ENCODE results near the gene NAP1L5.

Gene NAP1L5, protein sequence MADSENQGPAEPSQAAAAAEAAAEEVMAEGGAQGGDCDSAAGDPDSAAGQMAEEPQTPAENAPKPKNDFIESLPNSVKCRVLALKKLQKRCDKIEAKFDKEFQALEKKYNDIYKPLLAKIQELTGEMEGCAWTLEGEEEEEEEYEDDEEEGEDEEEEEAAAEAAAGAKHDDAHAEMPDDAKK

GRCh38 chr4:88697588-88698329 lies at the start of gene NAP1L5:
Gene NAP1L5, minus strand, starts transcription at chr4:88697829. Its CDS starts 75 bp downstream, at chr4:88697754.
- in situ Hi-C loops (cut with MboI; ENCODE audit: low sequenced_read_pairs) = no loop called here

DNA sequence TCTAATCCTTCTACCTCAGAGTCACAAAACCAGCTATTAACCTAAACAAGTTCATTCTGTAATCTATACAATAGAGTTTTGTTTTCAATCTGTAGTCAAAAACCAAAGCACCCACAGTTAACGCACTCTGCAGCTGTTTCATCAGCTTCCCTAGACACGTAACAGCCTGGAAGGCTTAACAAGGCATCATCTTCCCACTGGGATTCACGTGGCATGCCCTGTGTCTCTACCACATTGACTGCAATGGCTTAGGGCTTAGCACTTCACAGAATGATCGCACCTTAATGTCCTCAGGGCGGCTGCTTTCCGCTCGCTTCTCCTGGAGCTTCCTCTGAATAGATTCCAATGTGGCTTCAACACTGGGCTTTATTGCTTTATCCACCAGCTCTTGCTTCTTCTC lies 49.7 kb upstream of the NAP1L5 start:
- in situ Hi-C loops (cut with MboI; ENCODE audit: low sequenced_read_pairs) = no loop called here

- in situ Hi-C loops (cut with MboI; ENCODE audit: low sequenced_read_pairs) = no loop called here
These were observed 48.6 kb upstream of the NAP1L5 start for GRCh38 chr4:88746206-88746605.

GRCh38 chr4:88745581-88746163 lies 48.0 kb upstream of the NAP1L5 start:
- in situ Hi-C loops (cut with MboI; ENCODE audit: low sequenced_read_pairs) = no loop called here

GRCh38 chr4:88745175-88745574 lies 47.5 kb upstream of the NAP1L5 start:
- in situ Hi-C loops (cut with MboI; ENCODE audit: low sequenced_read_pairs) = no loop called here

DNA sequence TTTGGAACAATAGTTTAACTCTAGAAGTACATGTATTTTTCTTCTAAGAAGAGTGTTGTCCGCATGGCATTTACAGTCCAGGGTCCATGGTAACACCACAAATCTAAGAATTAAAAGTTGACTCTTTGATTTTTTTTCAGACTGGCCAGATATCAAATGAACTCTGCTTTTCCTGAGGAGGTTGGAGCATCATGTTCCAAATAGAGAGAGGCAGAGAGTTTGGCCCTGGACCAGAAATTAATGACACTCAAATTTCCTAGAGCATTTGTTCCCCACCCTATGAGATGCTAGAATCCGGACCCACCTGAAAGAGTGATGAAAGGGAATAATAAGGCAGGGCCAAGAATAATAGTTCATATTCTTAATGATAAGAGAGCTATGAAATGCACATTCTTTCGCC lies 47.0 kb upstream of the NAP1L5 start:
- in situ Hi-C loops (cut with MboI; ENCODE audit: low sequenced_read_pairs) = no loop called here

DNA sequence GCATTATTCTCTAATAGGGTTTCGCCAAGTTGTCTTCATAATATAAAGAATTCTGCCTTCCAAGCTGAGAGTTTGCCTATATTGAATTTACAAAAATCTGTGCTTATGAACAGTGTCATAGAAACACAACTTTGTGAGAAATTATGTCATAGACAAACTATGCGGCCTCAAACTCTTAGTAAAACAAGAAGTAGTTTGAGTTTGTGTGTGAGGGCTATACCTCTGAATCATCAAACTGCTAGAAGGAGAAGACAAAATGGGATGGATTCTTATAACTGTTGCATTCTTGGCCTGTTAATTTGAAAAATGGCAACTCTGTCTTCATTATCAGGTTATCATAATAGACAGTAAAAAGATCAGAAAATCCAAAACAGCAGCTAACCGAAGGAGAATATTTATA lies 46.1 kb upstream of the NAP1L5 start:
- in situ Hi-C loops (cut with MboI; ENCODE audit: low sequenced_read_pairs) = no loop called here

GRCh38 chr4:88742561-88742960 lies 44.9 kb upstream of the NAP1L5 start:
- in situ Hi-C loops (cut with MboI; ENCODE audit: low sequenced_read_pairs) = no loop called here

DNA sequence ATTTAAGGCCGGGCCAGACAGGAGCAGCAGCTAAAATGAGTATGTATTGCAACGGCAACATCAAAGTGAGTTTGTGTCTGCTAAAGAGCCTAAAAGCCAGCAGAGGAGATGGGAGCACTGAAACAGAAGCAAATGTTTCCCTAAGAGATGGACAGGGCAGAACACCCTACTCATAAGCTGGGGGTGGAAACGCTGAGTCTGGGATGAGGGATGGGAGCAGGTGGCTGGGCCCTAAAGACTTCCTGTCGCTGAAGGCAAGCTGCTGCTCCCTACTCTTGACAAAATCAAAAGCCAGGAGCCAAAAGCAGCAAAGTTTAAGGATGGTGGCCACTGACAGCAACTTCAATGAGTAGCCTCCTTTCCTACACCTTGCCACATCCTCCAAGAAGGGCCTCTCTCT lies 40.6 kb upstream of the NAP1L5 start:
- in situ Hi-C loops (cut with MboI; ENCODE audit: low sequenced_read_pairs) = no loop called here

GRCh38 chr4:88737307-88737941 lies 39.8 kb upstream of the NAP1L5 start:
- in situ Hi-C loops (cut with MboI; ENCODE audit: low sequenced_read_pairs) = no loop called here

- in situ Hi-C loops (cut with MboI; ENCODE audit: low sequenced_read_pairs) = no loop called here
These were observed 38.6 kb upstream of the NAP1L5 start for GRCh38 chr4:88736264-88736663.

DNA sequence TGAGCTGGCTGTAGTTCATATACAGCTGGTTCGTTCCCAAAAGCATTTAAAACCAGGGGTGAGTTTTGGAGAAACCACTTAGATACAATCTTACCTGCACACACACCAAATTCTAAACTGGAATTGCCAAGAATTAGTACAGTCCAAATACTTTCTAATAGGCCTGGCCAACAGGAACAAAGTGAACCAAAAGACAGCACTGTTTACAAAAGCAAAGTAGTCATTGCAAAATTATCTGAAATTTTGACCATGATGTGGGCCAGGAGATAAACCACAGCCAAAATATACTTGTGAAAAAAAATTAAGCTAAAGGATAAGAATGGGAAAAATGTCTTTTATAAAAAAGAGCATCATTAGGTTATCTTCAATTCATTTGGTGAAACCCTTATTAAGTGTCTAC lies 37.9 kb upstream of the NAP1L5 start:
- in situ Hi-C loops (cut with MboI; ENCODE audit: low sequenced_read_pairs) = no loop called here

DNA sequence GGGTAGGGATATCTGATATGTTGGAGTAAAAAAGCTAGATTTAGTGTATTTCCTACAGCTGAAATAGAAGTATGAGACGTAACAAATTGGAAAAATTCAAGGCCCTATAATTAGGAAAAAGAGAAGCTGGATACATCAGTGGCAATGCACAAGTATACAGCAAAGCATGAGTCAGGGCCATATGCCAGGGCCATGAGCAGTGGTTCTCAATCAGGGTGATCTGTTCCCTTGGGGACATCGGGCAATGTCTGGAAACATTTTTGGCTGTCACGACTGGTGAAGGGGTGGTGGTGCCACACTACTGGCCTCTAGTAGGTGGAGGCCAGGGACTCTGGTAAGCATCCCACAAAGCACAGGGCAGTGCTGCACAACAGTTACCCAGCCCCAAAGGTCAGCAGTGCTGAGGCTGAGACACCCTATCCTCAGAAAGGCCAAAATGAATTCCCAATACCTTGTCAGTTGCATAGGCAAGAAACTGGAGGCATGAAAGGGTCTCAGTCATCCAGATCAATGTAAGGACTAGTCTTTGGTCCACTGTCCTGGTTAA lies 36.8 kb upstream of the NAP1L5 start:
- in situ Hi-C loops (cut with MboI; ENCODE audit: low sequenced_read_pairs) = no loop called here

- in situ Hi-C loops (cut with MboI; ENCODE audit: low sequenced_read_pairs) = no loop called here
These were observed 35.2 kb upstream of the NAP1L5 start for GRCh38 chr4:88732714-88733368.

DNA sequence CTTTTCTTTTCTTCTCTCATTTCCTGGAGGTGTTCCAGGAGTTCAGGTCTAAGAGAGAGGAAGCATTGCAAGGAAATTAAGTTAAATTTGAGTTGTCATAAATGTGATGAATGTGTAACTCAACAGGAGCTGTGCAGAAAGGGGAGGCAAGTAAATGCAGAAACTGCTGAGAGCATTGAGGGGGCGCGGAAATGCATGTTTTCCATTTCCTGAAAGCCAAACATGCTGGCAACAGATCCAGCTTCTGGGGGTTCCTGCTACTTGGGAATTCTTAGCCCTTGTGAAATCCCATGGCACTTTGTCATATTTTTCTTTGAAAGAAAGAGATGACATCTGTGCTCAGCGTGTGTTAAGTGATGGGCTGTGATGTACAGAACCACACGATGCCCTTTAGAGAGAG lies 33.8 kb upstream of the NAP1L5 start:
- in situ Hi-C loops (cut with MboI; ENCODE audit: low sequenced_read_pairs) = no loop called here

GRCh38 chr4:88730811-88731210 lies 33.2 kb upstream of the NAP1L5 start:
- in situ Hi-C loops (cut with MboI; ENCODE audit: low sequenced_read_pairs) = no loop called here

DNA sequence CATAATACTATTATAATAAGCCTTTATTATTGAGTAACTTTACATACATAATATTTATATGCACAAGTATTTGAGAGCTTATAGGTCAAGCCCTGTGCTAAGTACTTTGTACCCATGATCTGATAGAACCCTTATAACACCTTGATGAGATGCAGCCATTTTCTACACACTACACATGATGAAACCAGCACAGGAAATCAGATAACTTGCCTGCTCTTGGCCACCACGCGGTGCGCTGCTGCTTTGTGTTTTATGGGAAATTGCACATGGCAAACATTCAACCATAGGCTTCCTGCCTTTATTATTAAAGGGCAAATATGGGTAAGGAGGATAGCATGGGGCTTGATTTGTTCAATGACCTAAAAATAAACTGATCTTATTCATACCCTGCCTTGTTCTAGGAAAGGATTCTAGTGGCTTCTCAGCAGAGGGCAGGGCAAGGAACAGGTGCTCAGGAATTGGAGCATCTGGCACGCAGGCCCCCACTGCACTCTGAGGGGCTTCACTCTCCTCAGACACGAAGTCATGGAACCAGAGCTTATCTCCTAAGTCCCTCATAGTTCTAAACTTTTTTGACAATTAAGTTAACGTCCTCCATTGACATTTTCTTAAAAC lies 31.6 kb upstream of the NAP1L5 start:
- in situ Hi-C loops (cut with MboI; ENCODE audit: low sequenced_read_pairs) = no loop called here

- in situ Hi-C loops (cut with MboI; ENCODE audit: low sequenced_read_pairs) = no loop called here
These were observed 30.5 kb upstream of the NAP1L5 start for GRCh38 chr4:88728146-88728545.

GRCh38 chr4:88725986-88726385 lies 28.4 kb upstream of the NAP1L5 start:
- in situ Hi-C loops (cut with MboI; ENCODE audit: low sequenced_read_pairs) = no loop called here

DNA sequence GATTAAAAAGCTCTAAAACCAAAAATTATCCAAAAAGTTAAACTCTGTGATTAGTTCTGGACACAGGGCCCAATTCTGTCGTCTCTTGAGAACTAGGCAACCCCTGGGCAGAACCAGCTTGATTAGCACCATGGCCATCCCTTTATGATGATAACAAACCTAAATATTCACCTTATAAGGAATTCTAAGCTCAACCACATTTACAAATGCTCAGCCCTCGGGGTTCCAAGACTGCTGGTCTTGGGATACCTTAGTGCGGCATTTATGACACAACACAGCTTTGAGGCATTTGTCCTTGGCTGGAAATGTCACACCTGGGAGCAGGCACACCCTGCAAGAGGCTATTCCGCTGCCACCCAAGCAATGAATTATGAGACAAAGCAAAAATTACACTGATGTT lies 27.5 kb upstream of the NAP1L5 start:
- in situ Hi-C loops (cut with MboI; ENCODE audit: low sequenced_read_pairs) = no loop called here

GRCh38 chr4:88724406-88724805 lies 26.8 kb upstream of the NAP1L5 start:
- in situ Hi-C loops (cut with MboI; ENCODE audit: low sequenced_read_pairs) = no loop called here
